SK-N-SH treated with all-trans-retinoic acid at 6 μM for 48 hours (cell line): Measurements from ENCODE around the gene TXNDC9.

Experiments
- CREB5 ChIP-seq: fragments of 250-450 bp; sonication (Bioruptor Pico); IDR thresholded peaks from 2 replicates; pipeline ENCODE4 v1.5.1; 2020; ENCODE audit warnings: low read depth, mild to moderate bottlenecking, moderate library complexity
- OSR1 ChIP-seq: fragments of 250-450 bp; sonication (Bioruptor Pico); IDR thresholded peaks from 2 replicates; pipeline ENCODE4 v1.8.0; 2022; ENCODE audit warnings: moderate library complexity, mild to moderate bottlenecking, inconsistent platforms
- RARB ChIP-seq: fragments of 250-450 bp; sonication (Bioruptor Pico); IDR thresholded peaks from 2 replicates; pipeline ENCODE4 v1.8.0; 2021; ENCODE audit warnings: mild to moderate bottlenecking, moderate library complexity
- ZNF8 ChIP-seq: fragments of 450-650 bp; formaldehyde crosslinking; IDR thresholded peaks from 2 replicates; pipeline ENCODE4 v1.5.0; 2020; ENCODE audit warnings: mild to moderate bottlenecking, moderate library complexity

DNA sequence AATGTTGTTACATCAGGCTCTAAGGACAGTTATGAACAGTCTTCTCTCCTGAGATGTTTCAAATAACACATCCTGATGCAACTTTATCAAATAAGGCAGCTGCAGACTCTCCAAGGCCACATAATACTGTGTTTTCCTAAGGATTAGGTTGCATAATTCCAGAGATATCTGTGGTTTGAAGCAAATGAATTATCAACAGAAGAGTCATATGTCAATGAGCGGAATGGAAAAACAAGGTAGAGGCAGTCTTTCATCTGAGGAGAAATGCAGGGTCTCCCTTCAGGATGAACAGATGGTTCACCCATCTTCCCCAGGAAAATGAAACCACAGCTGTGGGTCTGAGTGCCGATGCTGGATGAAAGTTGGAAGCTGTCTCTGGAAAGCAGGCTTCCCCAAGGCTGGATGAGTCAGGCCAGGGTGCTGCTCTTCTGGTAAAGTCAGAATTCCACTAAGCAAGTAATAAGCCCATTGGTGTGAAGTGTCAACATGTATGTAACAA lies 57.3 kb downstream of the TXNDC9 start:
- TF ChIP-seq OSR1 (CRISPR knock-in tag) (no peak), CREB5 (CRISPR knock-in tag) (no peak), ZNF8 (CRISPR knock-in tag) (no peak), RARB (no peak)
